Sigmoid colon (tissue), 7 donors: ENCODE results near the gene CLSTN1. TPM values are rescaled to one million over a fixed set of nuclear protein-coding genes. Genes with fewer than 3 reads are reported as not detected.
"Not testable (repeated sequence)": the region's sequence is repeated elsewhere in the genome, so short reads cannot be mapped to it uniquely, and the experiment has no call there.

Experiments used
- DNase-seq: peaks from one replicate; pipeline ENCODE4 v3.0.0-alpha.2; 2019
- H3K27ac ChIP-seq, 4 donors: fragments of 200-600 bp; sonication (generic); one replicate each; pipeline ENCODE4 v1.5.1; 2016 to 2019; ENCODE audit warnings: mild to moderate bottlenecking in 1 of 4
- H3K27me3 ChIP-seq, 3 donors: fragments of 200-600 bp; sonication (generic); one replicate each; pipeline ENCODE4 v1.5.1; 2019; ENCODE audit warnings: mild to moderate bottlenecking in 1 of 3
- H3K36me3 ChIP-seq, 4 donors: fragments of 200-600 bp; sonication (generic); one replicate each; pipeline ENCODE4 v1.5.1; 2016 to 2019
- H3K4me1 ChIP-seq, 4 donors: fragments of 200-600 bp; sonication (generic); one replicate each; pipeline ENCODE4 v1.5.1; 2017 to 2019
- H3K4me3 ChIP-seq, 4 donors: fragments of 200-600 bp; sonication (generic); one replicate each; pipeline ENCODE4 v1.5.1; 2017 to 2019; ENCODE audit warnings: mild to moderate bottlenecking in 2 of 4, moderate library complexity in 1 of 4
- H3K9me3 ChIP-seq, 4 donors: fragments of 200-600 bp in 3 of 4; sonication (generic) in 3 of 4; one replicate each; pipeline versions ENCODE4 v1.5.1 to v1.6.1; 2013 to 2019
- EP300 ChIP-seq, 4 donors: sonication (generic); formaldehyde crosslinking; IDR thresholded peaks; one replicate each; pipeline ENCODE4 v1.6.1; 2017; ENCODE audit warnings: antibody characterized with exemption in 4 of 4
- POLR2A ChIP-seq, 2 donors: fragments of 450-650 bp; IDR thresholded peaks; one replicate each; pipeline ENCODE4 v1.6.1; 2016; ENCODE audit warnings: antibody characterized with exemption in 2 of 2, mild to moderate bottlenecking in 2 of 2, moderate library complexity in 2 of 2
- POLR2AphosphoS5 ChIP-seq, 4 donors: sonication (generic); formaldehyde crosslinking; IDR thresholded peaks; one replicate each; pipeline ENCODE4 v1.6.1; 2017; ENCODE audit warnings: antibody characterized with exemption in 4 of 4
- WGBS, 2 donors: extraction: QIAGEN DNeasy Blood & Tissue Kit; methylation state at CpG; one replicate each; pipeline ENCODE4 v1.1.7; 2013; 5-methylcytosine and 5-hydroxymethylcytosine counted together
- intact Hi-C: fragments of 100-400 bp; cut with DNase I; formaldehyde crosslinking; loops from one replicate; pipeline ENCODE4 v1.15.1; 2023
- polyA plus RNA-seq, 3 donors: library from polyadenylated mRNA; stranded (reverse); fragments of 200-250 nt; gene quantifications; one replicate each; pipeline ENCODE4 v1.2.3, GENCODE V29; 2013
- total RNA-seq, 4 donors: library from RNA; depleted of rRNA; stranded (reverse); fragments of >200 nt; gene quantifications; one replicate each; pipeline ENCODE4 v1.1.0, GENCODE V29; 2016
- TF ChIP-seq, protein P1 (sequence below), 4 experiments: fragments of 450-650 bp in 3 of 4; fragments of 200-600 bp in 1 of 4; IDR thresholded peaks; one replicate each; pipeline ENCODE4 v1.5.1; 2016 to 2019; ENCODE audit warnings: antibody characterized with exemption in 4 of 4, mild to moderate bottlenecking in 3 of 4, moderate library complexity in 2 of 4
- donor health status: healthy with polysubstance abuse.
- donor health status: Bipolar disorder and iron deficiency.
- donor health status: healthy.

CLSTN1 gene
- total and polyA plus RNA-seq, 7 donors, result 21.0 to 105 (median 34.6) TPM

DNA sequence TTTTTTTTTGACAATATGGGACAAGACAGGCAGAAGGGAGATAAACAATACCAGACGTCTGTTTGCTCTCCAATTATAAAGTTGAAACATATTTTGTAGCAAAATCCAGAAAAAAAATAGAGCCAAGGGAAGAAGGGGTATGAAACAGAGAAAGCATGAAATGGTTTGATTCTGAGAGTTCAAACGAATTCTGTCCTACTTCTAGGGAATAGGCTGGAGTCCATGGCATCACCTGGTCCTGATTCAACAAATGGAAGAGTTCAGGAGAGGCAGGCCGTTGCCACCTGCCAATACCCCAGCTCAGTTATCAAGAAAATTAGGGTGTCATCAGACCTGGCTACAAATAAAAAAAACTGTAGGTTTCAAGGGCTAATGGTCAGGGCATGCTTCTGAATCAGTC lies 71.8 kb downstream of the CLSTN1 start:
- intact Hi-C loops, result no loop called here
- peaks cover 0 to 8% (median 7%) of the 10 kb centered on the region in 4 donors for H3K4me1 ChIP-seq
- no peak for DNase-seq
- H3K27me3 ChIP-seq, result no peaks in the 10 kb centered on the region
- no peak overlapping the region for H3K4me3 ChIP-seq
- TF ChIP-seq EP300 (IDR thresholded peaks at IDR 0.05), result no peak
- no peak for TF ChIP-seq POLR2A (IDR thresholded peaks at IDR 0.05)
- TF ChIP-seq, protein P1, sequence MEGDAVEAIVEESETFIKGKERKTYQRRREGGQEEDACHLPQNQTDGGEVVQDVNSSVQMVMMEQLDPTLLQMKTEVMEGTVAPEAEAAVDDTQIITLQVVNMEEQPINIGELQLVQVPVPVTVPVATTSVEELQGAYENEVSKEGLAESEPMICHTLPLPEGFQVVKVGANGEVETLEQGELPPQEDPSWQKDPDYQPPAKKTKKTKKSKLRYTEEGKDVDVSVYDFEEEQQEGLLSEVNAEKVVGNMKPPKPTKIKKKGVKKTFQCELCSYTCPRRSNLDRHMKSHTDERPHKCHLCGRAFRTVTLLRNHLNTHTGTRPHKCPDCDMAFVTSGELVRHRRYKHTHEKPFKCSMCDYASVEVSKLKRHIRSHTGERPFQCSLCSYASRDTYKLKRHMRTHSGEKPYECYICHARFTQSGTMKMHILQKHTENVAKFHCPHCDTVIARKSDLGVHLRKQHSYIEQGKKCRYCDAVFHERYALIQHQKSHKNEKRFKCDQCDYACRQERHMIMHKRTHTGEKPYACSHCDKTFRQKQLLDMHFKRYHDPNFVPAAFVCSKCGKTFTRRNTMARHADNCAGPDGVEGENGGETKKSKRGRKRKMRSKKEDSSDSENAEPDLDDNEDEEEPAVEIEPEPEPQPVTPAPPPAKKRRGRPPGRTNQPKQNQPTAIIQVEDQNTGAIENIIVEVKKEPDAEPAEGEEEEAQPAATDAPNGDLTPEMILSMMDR (IDR thresholded peaks at IDR 0.05), result no peak
- no peak for TF ChIP-seq POLR2AphosphoS5 (IDR thresholded peaks at IDR 0.05)
- H3K36me3 ChIP-seq, result peaks cover 10 to 69% (median 23%) of the 10 kb centered on the region in 4 donors
- 77 to 83% methylated on average over 3 of the region's 3 CpGs for WGBS, 2 donors
- no peak overlapping the region for H3K27ac ChIP-seq
- H3K9me3 ChIP-seq, result no peaks in the 10 kb centered on the region

DNA sequence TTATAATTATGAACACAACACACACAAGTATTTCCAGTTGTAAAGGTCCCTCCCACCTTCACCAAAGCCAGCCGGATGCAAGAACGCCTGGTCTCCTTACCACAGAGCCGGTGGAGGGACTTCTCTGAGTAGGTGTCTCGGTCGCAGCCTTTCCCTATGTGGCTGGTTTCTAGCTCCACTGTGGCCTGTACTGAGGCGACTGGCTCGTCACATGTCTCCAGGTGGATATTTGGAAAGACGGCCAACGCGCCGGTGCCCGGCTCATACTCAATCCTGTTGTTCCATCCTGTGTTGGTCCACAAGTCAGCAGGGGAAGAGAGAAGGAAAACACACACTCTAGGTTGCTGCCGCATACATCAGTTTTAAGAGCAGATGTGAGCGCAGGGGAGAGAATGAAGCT lies 74.4 kb downstream of the CLSTN1 start:
- no peaks in the 10 kb centered on the region for H3K27me3 ChIP-seq
- H3K36me3 ChIP-seq, result peaks cover 13 to 87% (median 27%) of the 10 kb centered on the region in 4 donors
- intact Hi-C loops, result no loop called here
- H3K27ac ChIP-seq, result no peak overlapping the region
- DNase-seq, result no peak
- no peak overlapping the region for H3K4me3 ChIP-seq
- TF ChIP-seq POLR2AphosphoS5 (IDR thresholded peaks at IDR 0.05), result no peak
- no peak for TF ChIP-seq EP300 (IDR thresholded peaks at IDR 0.05)
- no peak for TF ChIP-seq POLR2A (IDR thresholded peaks at IDR 0.05)
- TF ChIP-seq, protein P1 (IDR thresholded peaks at IDR 0.05), result no peak
- peaks cover 0 to 8% (median 7%) of the 10 kb centered on the region in 4 donors for H3K4me1 ChIP-seq
- H3K9me3 ChIP-seq, result no peaks in the 10 kb centered on the region
- 98% methylated on average over 14 of the region's 14 CpGs for WGBS, 2 donors

DNA sequence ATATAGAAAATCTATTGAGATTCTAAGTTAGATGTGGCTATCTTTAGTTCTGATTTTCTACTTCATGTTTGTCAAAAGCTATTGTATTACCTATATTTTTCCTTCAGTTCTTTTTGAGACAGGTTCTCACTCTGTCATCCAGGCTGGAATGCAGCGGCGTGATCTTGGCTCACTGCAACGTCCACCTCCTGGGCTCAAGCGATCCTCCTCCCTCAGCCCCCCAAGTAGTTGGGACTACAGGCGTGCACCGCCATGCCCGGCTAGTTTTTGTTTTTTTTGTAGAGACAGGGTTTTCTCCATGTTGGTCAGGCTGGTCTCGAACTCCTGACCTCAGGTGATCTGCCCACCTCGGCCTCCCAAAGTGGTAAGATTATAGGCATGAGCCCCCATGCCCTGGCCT lies 75.4 kb downstream of the CLSTN1 start:
- H3K4me3 ChIP-seq, H3K27ac ChIP-seq, H3K9me3 ChIP-seq, intact Hi-C loops, H3K4me1 ChIP-seq, DNase-seq, H3K27me3 ChIP-seq: not testable (repeated sequence)
- H3K36me3 ChIP-seq, result peaks cover 23 to 88% (median 37%) of the 10 kb centered on the region in 4 donors
- WGBS, 2 donors, result 96 to 97% methylated on average over 9 of the region's 9 CpGs

DNA sequence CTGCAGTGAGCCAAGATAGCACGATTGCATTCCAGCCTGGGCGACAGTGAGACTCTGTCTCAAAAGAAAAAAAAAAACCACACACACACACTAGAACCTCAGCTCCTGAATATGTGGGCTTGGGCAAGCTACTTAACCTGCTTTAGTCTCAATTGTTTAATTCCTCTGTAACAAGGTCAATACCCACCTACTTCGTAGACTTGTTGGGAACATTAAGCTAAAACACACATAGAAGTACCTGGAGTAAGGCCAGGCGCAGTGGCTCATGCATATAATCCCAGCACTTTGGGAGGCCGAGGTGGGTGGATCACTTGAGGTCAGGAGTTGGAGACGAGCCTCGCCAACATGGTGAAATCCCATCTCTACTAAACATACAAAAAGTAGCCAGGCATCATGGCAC lies 77.1 kb downstream of the CLSTN1 start:
- no peaks in the 10 kb centered on the region for H3K4me1 ChIP-seq
- no peak for DNase-seq
- H3K4me3 ChIP-seq, result no peak overlapping the region
- no peaks in the 10 kb centered on the region for H3K27me3 ChIP-seq
- no peak for TF ChIP-seq POLR2A (IDR thresholded peaks at IDR 0.05)
- TF ChIP-seq, protein P1 (IDR thresholded peaks at IDR 0.05), result no peak
- no peak for TF ChIP-seq POLR2AphosphoS5 (IDR thresholded peaks at IDR 0.05)
- TF ChIP-seq EP300 (IDR thresholded peaks at IDR 0.05), result no peak
- WGBS, 2 donors, result 95 to 96% methylated on average over 7 of the region's 7 CpGs
- no peak overlapping the region for H3K27ac ChIP-seq
- H3K36me3 ChIP-seq, result peaks cover 27 to 89% (median 43%) of the 10 kb centered on the region in 4 donors
- intact Hi-C loops, result no loop called here
- H3K9me3 ChIP-seq, result no peaks in the 10 kb centered on the region

DNA sequence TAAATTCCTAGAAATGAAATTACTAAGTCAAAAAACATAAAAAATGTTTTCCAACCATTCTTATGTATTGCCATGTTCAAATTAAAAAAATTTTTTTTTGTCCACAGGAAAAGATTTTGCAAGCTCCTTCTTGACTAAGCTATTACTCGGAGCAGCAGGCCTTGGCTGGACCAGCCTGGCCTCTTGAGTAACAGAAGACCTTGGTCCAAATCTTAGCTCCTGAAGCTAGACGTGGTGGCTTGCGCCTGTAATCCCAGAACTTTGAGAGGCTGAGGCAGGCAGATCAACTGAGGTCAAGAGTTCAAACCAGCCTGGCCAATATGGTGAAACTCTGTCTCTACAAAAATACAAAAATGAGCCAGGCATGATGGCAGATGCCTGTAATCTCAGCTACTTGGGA lies 77.6 kb downstream of the CLSTN1 start:
- no peak overlapping the region for H3K27ac ChIP-seq
- no peak overlapping the region for H3K4me3 ChIP-seq
- no peaks in the 10 kb centered on the region for H3K27me3 ChIP-seq
- 94 to 95% methylated on average over 3 of the region's 3 CpGs for WGBS, 2 donors
- DNase-seq, result no peak
- peaks cover 27 to 89% (median 44%) of the 10 kb centered on the region in 4 donors for H3K36me3 ChIP-seq
- no peaks in the 10 kb centered on the region for H3K9me3 ChIP-seq
- no peak for TF ChIP-seq EP300 (IDR thresholded peaks at IDR 0.05)
- no peak for TF ChIP-seq POLR2A (IDR thresholded peaks at IDR 0.05)
- no peak for TF ChIP-seq POLR2AphosphoS5 (IDR thresholded peaks at IDR 0.05)
- TF ChIP-seq, protein P1 (IDR thresholded peaks at IDR 0.05), result no peak
- intact Hi-C loops, result no loop called here
- no peaks in the 10 kb centered on the region for H3K4me1 ChIP-seq
